HepG2 (cell line): Measurements from ENCODE around the gene MGAT5. TPM values are rescaled to one million over a fixed set of nuclear protein-coding genes. Genes with fewer than 3 reads are reported as not detected.

Experiments
- ATAC-seq: fragments of 200-7000 bp; cut with Tn5 transposase; 3 replicates; pipeline ENCODE4 v1.9.1; 2020; ENCODE audit warnings: mild to moderate bottlenecking, moderate library complexity
- BruUV-seq: library from RNA; stranded (reverse); fragments of 400-500 nt; replicated peaks from 2 replicates; lab custom pipeline; 2021; lab: Mats Ljungman, UMichigan
- CTCF ChIA-PET: fragments of 300-600 bp; formaldehyde crosslinking; extraction: SDS; loops from one replicate; lab custom pipeline; 2021; ENCODE audit warnings: low total read pairs, inconsistent platforms, low intra/inter-chr PET ratio; lab: Yijun Ruan, JAX
- POLR2A ChIA-PET: fragments of 350-600 bp; sonication (Branson Sonifier 250); formaldehyde crosslinking; loops from one replicate; lab custom pipeline; 2020; ENCODE audit warnings: antibody characterized with exemption, inconsistent platforms; lab: Yijun Ruan, JAX
- DNase-seq: peaks from one replicate; pipeline ENCODE4 v3.0.0-alpha.2; 2015; ENCODE audit warnings: low spot score
- FAIRE-seq: peaks from 3 replicates; lab custom pipeline; 2011; peaks lifted over from hg19 to GRCh38; lab: Jason Lieb, UNC
- H2AFZ ChIP-seq: one replicate; pipeline ENCODE4 v1.6.1; 2011; ENCODE audit warnings: low read length, inconsistent platforms
- H3K27ac ChIP-seq: fragments of 300-600 bp; 3 replicates; pipeline ENCODE4 v1.8.0; 2011; ENCODE audit warnings: mixed run types, mild to moderate bottlenecking, mixed read lengths, low read length, inconsistent platforms; ENCODE audit not compliant: insufficient read depth; ENCODE audit errors: extremely low read length
- H3K27me3 ChIP-seq, 2 experiments: fragments of 200-600 bp in 1 of 2; 2 replicates in 1 of 2; 3 replicates in 1 of 2; pipeline versions ENCODE4 v1.6.0 to v1.8.0; 2011; ENCODE audit warnings: low read length in 2 of 2, mild to moderate bottlenecking in 2 of 2, moderate library complexity in 2 of 2, inconsistent platforms in 1 of 2; ENCODE audit not compliant: insufficient read depth in 2 of 2, control insufficient read depth in 1 of 2
- H3K36me3 ChIP-seq, 2 experiments: fragments of 200-600 bp in 1 of 2; replicated peaks in 1 of 2; 2 replicates in 1 of 2; 3 replicates in 1 of 2; pipeline versions ENCODE4 v1.5.1 to v1.8.0; 2011; ENCODE audit warnings: low read length in 2 of 2, inconsistent platforms in 1 of 2; ENCODE audit not compliant: insufficient read depth in 2 of 2, control insufficient read depth in 1 of 2
- H3K4me1 ChIP-seq: 2 replicates; pipeline ENCODE4 v1.5.1; 2012; ENCODE audit warnings: low read length, inconsistent platforms; ENCODE audit not compliant: insufficient read depth
- H3K4me2 ChIP-seq: 2 replicates; pipeline ENCODE4 v1.6.0; 2011; ENCODE audit warnings: low read depth, low read length, inconsistent platforms
- H3K4me3 ChIP-seq, 3 experiments: fragments of 200-600 bp in 1 of 3; sonication (generic), shearing (Covaris generic) in 1 of 3; replicated peaks in 1 of 3; 2 replicates each; pipeline ENCODE4 v1.5.1; 2011 to 2016; ENCODE audit warnings: low read length in 3 of 3, inconsistent platforms in 2 of 3, low read depth in 2 of 3, mild to moderate bottlenecking in 2 of 3, control low read depth in 1 of 3, mixed read lengths in 1 of 3; ENCODE audit not compliant: insufficient read depth in 1 of 3
- H3K79me2 ChIP-seq: one replicate; pipeline ENCODE4 v1.6.1; 2011; ENCODE audit warnings: low read length, inconsistent platforms; ENCODE audit not compliant: insufficient read depth
- H3K9ac ChIP-seq: 2 replicates; pipeline ENCODE4 v1.6.0; 2011; ENCODE audit warnings: mild to moderate bottlenecking, low read depth, low read length, inconsistent platforms; ENCODE audit not compliant: insufficient read depth
- H3K9me3 ChIP-seq: 2 replicates; pipeline ENCODE4 v1.5.1; 2012; ENCODE audit warnings: mild to moderate bottlenecking, low read length
- H4K20me1 ChIP-seq: 2 replicates; pipeline ENCODE4 v1.6.0; 2011; ENCODE audit warnings: inconsistent platforms, mild to moderate bottlenecking, low read length, moderate library complexity; ENCODE audit not compliant: insufficient read depth
- CEBPZ ChIP-seq: IDR thresholded peaks from 2 replicates; pipeline ENCODE4 v1.6.1; 2012; ENCODE audit warnings: low read length, improper control_type of control experiment
- GPN1 ChIP-seq: sonication (generic); formaldehyde crosslinking; IDR thresholded peaks from 2 replicates; pipeline ENCODE4 v1.5.1; 2020; ENCODE audit warnings: missing genetic modification reagents, borderline replicate concordance
- HCFC1 ChIP-seq: fragments of 150-350 bp; IDR thresholded peaks from 2 replicates; pipeline ENCODE4 v1.6.1; 2014; ENCODE audit warnings: low read depth, low read length
- NFE2L2 ChIP-seq: fragments of 150-350 bp; IDR thresholded peaks from 2 replicates; pipeline ENCODE4 v1.6.1; 2014; ENCODE audit warnings: low read length
- NR2C2 ChIP-seq: sonication (generic); formaldehyde crosslinking; IDR thresholded peaks from 2 replicates; pipeline ENCODE4 v1.4.0; 2020; ENCODE audit warnings: missing genetic modification reagents, mild to moderate bottlenecking, moderate library complexity, borderline replicate concordance
- SKI ChIP-seq: fragments of 450-650 bp; IDR thresholded peaks from one replicate; pipeline ENCODE4 v1.6.1; 2018; ENCODE audit warnings: mild to moderate bottlenecking; ENCODE audit not compliant: partially characterized antibody
- SRF ChIP-seq: IDR thresholded peaks from 2 replicates; pipeline ENCODE4 v1.6.1; 2011; ENCODE audit warnings: mild to moderate bottlenecking, low read depth, low read length, moderate library complexity
- SSRP1 ChIP-seq: IDR thresholded peaks from 2 replicates; pipeline ENCODE4 v1.6.1; 2016; ENCODE audit warnings: control low read depth
- ZNF235 ChIP-seq: sonication (generic); formaldehyde crosslinking; IDR thresholded peaks from 2 replicates; pipeline ENCODE4 v1.8.1; 2023; ENCODE audit warnings: mild to moderate bottlenecking, missing genetic modification reagents, borderline replicate concordance
- ZNF512 ChIP-seq: sonication (generic); formaldehyde crosslinking; IDR thresholded peaks from 2 replicates; pipeline ENCODE4 v1.4.0; 2020; ENCODE audit warnings: mild to moderate bottlenecking, missing genetic modification reagents
- ZNF557 ChIP-seq: sonication (generic); formaldehyde crosslinking; IDR thresholded peaks from 2 replicates; pipeline ENCODE4 v1.4.0; 2020; ENCODE audit warnings: missing genetic modification reagents
- ZNF781 ChIP-seq: sonication (generic); formaldehyde crosslinking; IDR thresholded peaks from 2 replicates; pipeline ENCODE4 v1.5.1; 2020; ENCODE audit warnings: borderline replicate concordance, mild to moderate bottlenecking, missing genetic modification reagents; ENCODE audit errors: not compliant biosample characterization
- ZNF83 ChIP-seq: sonication (generic); formaldehyde crosslinking; IDR thresholded peaks from 2 replicates; pipeline ENCODE4 v1.4.0; 2020; ENCODE audit warnings: missing genetic modification reagents, mild to moderate bottlenecking, borderline replicate concordance
- ZNF839 ChIP-seq: sonication (generic); formaldehyde crosslinking; IDR thresholded peaks from 2 replicates; pipeline ENCODE4 v1.4.0; 2020; ENCODE audit warnings: missing genetic modification reagents, mild to moderate bottlenecking, borderline replicate concordance
- WGBS: methylation state at CpG from one replicate; pipeline ENCODE4 v1.1.6; 2017; ENCODE audit warnings: low lambda C conversion rate; 5-methylcytosine and 5-hydroxymethylcytosine counted together
- in situ Hi-C: cut with HindIII; loops from 2 replicates; pipeline ENCODE4 v1.10.0; 2017; ENCODE audit warnings: low pct_unique_long_range_greater_than_20kb; ENCODE audit not compliant: extremely low pct_ligation_motif_present
- intact Hi-C: fragments of 100-400 bp; cut with micrococcal nuclease; formaldehyde crosslinking; loops from one replicate; pipeline ENCODE4 v1.10.0; 2022; ENCODE audit not compliant: unreplicated experiment
- polyA plus RNA-seq, 8 experiments: library from polyadenylated mRNA; depleted of rRNA in 3 of 8; stranded (reverse) in 7 of 8; unstranded in 1 of 8; fragments of >200 nt; fragmentation: Illumina TruSeq in 4 of 8; extraction: Trizol in 4 of 8; gene quantifications; 2 replicates each; pipeline versions ENCODE4 v1.2.1 to v1.2.3, GENCODE V29; 2011 to 2016; ENCODE audit warnings: low read depth in 4 of 8, missing spikeins in 1 of 8, mixed read lengths in 1 of 8; ENCODE audit not compliant: insufficient read depth in 1 of 8
- total RNA-seq, 5 experiments: library from RNA; depleted of rRNA; stranded (reverse); fragments of >200 nt; fragmentation: Illumina TruSeq; extraction: Trizol; gene quantifications; 2 replicates each; pipeline ENCODE4 v1.2.3, GENCODE V29; 2016; ENCODE audit warnings: low read depth in 1 of 5

MGAT5 gene
- total and polyA plus RNA-seq, 2 of the 13 experiments (the other 11 are each of a cell fraction or from before 2014, with no cell fraction given), result 33.1 to 60.2 TPM

GRCh38 chr2:134319596-134320254, 65.9 kb downstream of the MGAT5 start:
- no peak for DNase-seq
- Histone ChIP-seq H4K20me1 (no peaks in the 10 kb centered on the region), H3K4me1 (no peaks in the 10 kb centered on the region), H3K27me3 (no peaks in the 10 kb centered on the region), H3K4me2 (no peak overlapping the region), H3K36me3 (peaks cover 26 to 40% of the 10 kb centered on the region in 2 experiments; a peak in 4 of 5 replicates), H3K4me3 (no peak overlapping the region)
- intact Hi-C loops, result no loop called here
- TF ChIP-seq HCFC1, result no peak
- TF ChIP-seq ZNF839, result no peak
- TF ChIP-seq NFE2L2, result no peak
- TF ChIP-seq ZNF781 (CRISPR knock-in tag), result no peak
- no peak for TF ChIP-seq CEBPZ
- TF ChIP-seq ZNF557 (CRISPR knock-in tag), result no peak
- TF ChIP-seq ZNF512 (CRISPR knock-in tag), result no peak
- no peak for TF ChIP-seq ZNF235
- no peak for TF ChIP-seq SSRP1 (CRISPR knock-in tag)
- no peak for TF ChIP-seq GPN1 (CRISPR knock-in tag)
- no peak for TF ChIP-seq NR2C2
- no peak for TF ChIP-seq SRF
- TF ChIP-seq SKI, result no peak
- no peak for TF ChIP-seq ZNF83
- TF ChIP-seq, all 625 proteins: peak for 0
- ATAC-seq (no peak), FAIRE-seq (no peak)
- ChIA-PET CTCF (interaction anchor here (0.6 kb wide), 1 partner anchor 201 kb away, joined by 3 read pairs; no protein-coding TSS in a partner anchor), POLR2A (no interaction called here)
- no peaks in the 10 kb centered on the region for H3K9me3 ChIP-seq
- no peak overlapping the region for H3K9ac ChIP-seq
- no peak overlapping the region for H3K27ac ChIP-seq
- H3K79me2 ChIP-seq, result no peaks in the 10 kb centered on the region
- in situ Hi-C loops, result no loop called here
- no TSS peak for BruUV-seq
- WGBS, result 92% methylated on average over 2 of the region's 2 CpGs
- no peak overlapping the region for H2AFZ ChIP-seq
